Stimulated activated CD8-positive, alpha-beta memory T cell treated with anti-CD3 and anti-CD28 coated beads, Interleukin-2, amount 100 ng/mL, for 48 hours (primary cell): ENCODE data around the gene SMYD4.
A peak's percentile ranks its signal among the peaks of the same experiment; 100 is the strongest.
"Not testable (repeated sequence)": the region's sequence is repeated elsewhere in the genome, so short reads cannot be mapped to it uniquely, and the experiment has no call there.

ENCODE experiments used
- DNase-seq, 2 donors: peaks; one replicate each; pipeline ENCODE4 v3.0.0-alpha.2; 2020; ENCODE audit warnings: low read depth in 2 of 2

SMYD4 gene

DNA sequence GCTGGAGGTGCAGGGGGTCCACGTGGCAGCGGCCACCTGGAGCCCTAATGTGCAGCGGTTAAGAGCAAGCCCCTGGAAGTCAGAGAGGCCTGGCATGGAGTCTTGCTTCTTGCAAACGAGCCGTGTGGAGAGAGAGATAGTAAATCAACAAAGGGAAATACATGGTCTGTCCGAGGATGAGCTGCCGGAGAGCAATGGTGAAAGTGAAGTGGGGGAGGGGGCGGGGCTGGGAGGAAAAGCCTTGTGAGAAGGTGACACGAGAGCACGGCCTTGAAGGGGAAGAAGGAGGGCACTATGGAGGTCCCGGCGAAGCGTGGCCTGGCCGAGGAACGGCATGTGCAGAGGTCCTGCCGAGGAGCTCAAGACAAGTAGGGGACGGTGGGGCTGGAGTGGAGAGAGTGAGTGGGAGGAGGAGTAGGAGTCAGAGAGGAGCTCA lies 73.9 kb downstream of the SMYD4 start:
- DNase-seq = no peak

DNA sequence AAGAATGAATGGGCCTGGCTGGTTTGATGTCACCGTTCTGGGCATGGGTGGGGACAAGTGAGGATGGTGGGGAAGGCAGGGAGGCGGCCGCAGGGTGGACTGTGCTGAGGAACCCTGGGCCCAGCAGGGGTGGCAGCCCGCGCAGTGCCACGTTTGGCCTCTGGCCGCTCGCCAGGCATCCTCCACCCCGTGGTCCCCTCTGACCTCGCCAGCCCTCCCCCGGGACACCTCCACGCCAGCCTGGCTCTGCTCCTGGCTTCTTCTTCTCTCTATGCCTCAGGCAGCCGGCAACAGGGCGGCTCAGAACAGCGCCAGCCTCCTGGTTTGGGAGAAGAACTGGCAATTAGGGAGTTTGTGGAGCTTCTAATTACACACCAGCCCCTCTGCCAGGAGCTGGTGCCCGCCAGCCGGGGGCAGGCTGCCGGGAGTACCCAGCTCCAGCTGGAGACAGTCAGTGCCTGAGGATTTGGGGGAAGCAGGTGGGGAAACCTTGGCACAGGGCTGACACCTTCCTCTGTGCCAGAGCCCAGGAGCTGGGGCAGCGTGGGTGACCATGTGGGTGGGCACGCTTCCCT lies 74.4 kb downstream of the SMYD4 start:
- DNase-seq = no peak

DNA sequence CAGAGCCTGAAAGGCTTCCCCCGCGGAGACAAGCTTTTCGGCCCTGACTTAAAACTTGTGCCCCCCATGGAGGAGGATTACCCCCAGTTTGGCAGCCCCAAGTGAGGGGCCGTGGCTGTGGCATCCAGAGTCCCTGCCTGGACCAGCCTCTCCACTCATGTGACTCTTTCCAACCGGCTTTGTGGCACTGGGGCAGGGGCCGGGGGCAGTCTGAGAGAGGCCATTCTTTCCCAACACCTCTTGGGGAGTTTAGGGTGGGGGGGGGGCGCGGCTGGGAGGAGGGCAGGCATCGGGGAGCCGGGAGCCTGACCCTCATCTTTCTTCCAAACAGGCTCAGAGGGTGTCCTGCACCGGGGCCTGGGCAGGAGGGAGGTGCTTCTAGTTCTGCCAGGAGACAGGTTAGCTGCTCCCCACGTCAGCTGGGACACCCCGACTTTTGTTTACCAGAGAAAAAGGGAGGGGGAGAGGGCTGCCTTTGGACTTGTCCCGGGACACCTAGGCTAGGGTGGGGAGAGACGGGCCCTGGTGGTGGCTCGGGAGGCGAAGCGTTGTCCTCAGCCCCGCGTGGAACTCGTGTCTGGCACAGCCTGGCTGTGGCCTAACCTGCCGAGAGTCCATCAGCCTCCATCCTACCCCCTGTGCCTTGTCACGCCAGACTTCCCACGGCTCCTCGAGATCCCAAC lies 75.1 kb downstream of the SMYD4 start:
- no peak for DNase-seq

DNA sequence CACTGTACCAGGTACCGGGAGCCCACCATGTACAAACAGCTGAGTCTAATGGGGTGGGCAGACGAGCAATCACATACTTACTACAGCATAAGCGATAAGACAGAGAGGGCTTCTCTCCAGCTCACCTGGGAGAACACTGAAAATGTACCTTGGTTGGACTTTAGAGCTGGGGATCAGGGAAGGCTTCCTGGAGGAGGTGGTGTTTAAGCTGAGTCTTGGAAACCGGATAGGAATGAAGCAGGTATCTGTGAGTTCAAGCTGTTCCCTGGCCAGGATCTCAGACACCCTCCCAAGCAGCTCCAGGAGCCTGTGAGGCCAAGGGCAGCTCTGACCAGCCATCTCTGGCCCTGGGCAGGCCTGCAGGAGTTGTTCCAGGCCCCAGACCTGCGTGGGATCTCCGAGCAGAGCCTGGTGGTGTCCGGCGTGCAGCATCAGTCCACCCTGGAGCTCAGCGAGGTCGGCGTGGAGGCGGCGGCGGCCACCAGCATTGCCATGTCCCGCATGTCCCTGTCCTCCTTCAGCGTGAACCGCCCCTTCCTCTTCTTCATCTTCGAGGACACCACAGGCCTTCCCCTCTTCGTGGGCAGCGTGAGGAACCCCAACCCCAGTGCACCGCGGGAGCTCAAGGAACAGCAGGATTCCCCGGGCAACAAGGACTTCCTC lies 75.8 kb downstream of the SMYD4 start:
- DNase-seq = no peak

DNA sequence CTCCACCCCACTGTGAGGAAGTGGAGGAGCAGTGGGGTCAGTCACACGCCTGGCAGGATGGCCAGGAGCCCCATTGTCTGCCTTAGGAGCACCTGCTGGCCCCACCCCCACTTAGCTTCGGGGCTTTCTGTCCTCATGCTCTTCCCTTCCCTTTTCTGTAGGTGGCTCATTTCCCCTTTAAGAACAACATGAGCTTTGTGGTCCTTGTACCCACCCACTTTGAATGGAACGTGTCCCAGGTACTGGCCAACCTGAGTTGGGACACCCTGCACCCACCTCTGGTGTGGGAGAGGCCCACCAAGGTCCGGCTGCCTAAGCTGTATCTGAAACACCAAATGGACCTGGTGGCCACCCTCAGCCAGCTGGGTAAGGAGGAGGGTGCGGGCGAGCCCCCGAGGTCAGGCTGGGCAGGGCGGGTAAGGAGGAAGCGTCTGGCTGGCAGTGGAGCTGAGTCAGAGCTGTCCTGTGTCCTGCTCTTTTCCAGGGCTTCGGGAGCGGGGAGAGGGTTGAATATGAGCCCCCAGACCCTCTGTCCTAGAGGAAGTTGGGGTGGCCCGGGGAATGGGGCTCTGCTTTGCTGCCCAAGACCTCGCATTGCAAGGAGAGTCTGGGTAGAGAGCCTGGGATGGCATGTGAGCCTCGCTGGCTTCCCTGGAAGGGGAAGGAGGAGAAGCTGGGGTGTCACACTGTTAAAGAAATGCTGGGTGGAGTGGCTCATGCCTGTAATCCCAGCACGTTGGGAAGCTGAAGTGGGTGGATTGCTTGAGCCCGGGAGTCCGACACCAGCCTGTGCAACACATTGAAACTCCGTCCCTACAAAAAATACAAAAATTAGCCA lies 77.1 kb downstream of the SMYD4 start:
- DNase-seq = no peak

DNA sequence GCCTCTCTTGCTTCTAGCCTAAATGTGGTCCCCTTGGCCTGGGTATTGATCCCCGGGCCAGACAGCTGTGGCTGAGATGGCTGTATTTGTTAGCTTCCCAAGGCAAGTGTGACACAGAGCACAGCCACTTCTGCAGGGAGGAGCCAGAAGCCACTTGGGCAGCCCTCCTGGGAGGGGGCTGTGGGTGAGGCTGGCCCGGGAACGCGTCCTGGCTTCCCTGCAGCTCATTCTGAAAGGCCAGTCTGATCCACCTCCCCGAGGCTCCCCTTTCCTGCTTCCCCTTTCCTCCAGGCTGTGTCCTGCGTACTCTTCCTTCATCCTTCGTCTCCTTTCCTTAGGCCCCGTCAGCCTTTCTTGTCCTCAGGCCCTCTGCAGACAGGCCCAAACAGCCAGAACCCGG lies 79.1 kb downstream of the SMYD4 start:
- no peak for DNase-seq

DNA sequence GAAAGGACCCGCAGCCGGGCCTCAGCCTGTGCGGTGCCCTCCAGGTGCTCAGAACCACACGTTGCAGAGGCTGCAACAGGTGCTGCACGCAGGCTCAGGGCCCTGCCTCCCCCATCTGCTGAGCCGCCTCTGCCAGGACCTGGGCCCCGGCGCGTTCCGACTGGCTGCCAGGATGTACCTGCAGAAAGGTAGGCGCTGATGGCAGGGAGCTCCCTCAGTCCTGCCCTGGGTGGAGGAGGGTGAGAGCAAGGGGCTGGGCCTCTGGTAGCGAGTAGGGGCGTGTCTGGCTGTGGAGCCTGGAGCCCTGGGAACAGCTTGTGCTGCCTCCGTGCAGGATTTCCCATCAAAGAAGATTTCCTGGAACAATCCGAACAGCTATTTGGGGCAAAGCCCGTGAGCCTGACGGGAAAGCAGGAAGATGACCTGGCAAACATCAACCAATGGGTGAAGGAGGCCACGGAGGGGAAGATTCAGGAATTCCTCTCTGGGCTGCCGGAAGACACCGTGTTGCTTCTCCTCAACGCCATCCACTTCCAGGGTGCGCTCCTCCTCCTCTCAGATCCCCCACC lies 82.6 kb downstream of the SMYD4 start:
- DNase-seq = no peak

DNA sequence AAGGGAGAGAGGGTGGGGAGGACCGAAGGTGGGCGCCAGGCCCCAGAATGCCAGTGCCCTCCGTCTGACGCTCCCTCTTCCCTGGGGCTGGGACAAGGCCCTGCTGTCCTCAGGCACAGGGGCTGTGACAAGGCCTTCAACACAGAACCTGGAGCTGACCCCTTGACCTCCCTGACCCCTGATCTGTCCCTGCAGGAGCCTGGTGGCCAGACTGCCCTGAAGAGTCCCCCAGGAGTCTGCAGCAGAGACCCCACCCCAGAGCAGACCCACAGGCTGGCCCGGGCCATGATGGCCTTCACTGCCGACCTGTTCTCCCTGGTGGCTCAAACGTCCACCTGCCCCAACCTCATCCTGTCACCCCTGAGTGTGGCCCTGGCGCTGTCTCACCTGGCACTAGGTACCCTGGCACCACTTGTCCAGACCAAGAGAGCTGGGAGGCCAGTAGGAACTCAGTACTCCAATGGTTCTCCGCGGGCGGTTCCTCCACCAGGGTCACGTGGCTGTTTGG lies 84.1 kb downstream of the SMYD4 start:
- no peak for DNase-seq

DNA sequence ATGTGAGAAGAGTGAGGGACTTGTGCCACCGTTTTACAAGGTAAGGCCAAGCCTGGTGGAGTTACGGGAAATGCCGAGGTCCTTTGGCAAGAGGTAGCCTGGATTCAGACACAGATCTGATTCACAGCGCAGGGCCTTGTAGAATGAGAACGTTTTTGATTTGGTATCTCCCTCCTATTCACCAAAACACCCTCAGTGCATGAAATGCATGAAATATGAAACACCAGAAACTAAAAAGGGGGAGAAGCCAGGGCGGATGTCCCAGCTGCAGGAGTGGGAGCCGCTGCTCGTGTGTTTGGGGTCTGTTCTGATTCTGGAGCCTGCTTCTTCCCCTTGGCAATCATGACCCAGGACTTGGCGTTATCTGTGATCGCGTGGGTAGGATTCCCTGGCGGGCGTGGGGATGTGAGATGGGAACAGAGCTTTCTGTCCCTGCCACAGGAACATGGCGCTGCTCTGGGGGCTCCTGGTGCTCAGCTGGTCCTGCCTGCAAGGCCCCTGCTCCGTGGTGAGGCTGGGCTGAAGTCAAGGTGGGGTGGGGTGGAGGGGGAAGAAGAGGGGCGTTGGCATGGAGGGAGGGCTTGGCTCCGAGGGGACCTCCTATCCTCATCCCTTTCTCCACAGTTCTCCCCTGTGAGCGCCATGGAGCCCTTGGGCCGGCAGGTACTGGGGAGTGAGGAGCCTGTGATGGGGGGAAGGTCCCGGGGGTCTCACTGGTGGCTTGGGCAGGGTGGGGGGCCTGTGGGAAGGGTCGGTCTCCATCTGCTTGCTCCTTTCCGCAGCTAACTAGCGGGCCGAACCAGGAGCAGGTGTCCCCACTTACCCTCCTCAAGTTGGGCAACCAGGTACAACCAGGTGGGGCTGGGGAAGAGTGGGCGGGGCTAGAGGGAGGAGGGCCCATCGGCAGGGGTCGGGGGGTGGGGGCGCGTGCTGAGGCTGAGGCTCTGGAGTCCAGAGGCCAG lies 84.9 kb downstream of the SMYD4 start:
- no peak for DNase-seq

DNA sequence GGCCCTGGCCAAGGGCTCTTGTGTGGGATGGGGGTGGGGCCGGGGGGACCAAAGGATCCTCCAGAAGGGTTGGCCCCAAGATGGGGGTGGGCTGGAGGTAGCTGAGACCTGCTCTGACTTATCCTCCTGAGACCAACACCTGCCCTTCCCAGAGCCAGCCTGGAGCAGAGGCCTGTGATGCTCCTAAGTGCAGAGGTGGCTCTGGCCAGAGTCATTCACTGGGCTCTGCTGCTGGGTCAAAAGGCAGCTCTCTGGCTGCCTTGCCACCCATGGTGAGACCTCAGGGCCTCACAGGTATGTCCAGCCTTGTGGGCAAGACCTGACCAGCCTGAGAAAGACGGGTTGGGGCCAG lies 86.6 kb downstream of the SMYD4 start:
- no peak for DNase-seq

DNA sequence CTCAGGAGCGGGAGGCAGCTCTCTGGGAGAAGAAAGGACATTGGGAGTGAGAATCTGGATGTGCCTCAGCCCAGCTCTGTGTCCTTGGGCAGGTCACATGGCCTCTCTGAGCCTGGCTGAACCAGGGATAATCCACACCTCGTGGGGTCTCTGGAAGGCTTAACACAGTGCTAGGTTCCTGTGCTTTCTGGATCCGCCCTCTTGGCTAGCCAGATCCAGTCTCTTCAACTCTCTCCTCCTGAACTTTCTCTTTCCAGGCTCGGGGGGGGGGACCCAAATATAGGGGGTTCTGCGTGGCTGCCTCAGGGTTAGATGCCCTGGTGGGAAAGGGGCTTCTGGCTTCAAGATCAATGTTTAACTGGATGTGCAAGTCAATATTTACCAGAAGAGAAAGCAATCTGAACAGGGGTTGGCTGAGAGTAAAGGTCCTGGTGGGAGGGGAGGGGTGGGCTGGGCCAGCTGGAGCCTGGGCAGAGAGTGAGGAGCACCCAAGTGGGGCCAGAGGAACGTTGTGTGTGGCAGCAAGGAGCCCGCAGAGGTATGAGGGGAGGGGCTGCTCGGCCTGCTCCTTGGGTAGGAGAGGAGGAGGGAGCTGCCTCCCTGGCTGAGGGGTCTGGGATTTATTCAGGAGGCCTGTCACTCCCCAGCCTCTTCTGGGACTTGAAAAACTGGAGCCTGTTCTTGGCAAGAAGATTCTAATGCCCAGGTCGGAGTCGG lies 87.2 kb downstream of the SMYD4 start, which contains the start of gene SERPINF2:
Gene SERPINF2 (plus strand): TSS at position 501 of the 717 bp plus-strand sequence. CDS start 2,125 bp downstream, outside the sequence.
- DNase-seq = no peak

DNA sequence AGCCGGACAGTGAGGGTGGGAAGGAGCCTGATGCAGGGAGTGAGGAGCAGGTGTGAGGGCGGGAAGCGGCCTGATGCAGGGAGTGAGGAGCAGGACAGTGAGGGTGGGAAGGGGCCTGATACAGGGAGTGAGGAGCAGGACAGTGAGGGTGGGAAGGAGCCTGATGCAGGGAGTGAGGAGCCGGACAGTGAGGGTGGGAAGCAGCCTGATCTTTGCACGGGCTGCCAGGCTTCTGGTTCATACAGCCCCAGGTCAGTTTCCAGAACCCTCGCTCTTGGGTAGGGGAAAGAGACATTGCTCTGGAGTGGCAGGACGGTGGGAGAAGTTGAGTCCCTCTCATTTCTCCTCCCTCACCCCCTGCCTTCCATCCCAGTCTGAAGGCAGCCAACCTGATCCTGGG lies 87.8 kb downstream of the SMYD4 start:
- DNase-seq = not testable (repeated sequence)

DNA sequence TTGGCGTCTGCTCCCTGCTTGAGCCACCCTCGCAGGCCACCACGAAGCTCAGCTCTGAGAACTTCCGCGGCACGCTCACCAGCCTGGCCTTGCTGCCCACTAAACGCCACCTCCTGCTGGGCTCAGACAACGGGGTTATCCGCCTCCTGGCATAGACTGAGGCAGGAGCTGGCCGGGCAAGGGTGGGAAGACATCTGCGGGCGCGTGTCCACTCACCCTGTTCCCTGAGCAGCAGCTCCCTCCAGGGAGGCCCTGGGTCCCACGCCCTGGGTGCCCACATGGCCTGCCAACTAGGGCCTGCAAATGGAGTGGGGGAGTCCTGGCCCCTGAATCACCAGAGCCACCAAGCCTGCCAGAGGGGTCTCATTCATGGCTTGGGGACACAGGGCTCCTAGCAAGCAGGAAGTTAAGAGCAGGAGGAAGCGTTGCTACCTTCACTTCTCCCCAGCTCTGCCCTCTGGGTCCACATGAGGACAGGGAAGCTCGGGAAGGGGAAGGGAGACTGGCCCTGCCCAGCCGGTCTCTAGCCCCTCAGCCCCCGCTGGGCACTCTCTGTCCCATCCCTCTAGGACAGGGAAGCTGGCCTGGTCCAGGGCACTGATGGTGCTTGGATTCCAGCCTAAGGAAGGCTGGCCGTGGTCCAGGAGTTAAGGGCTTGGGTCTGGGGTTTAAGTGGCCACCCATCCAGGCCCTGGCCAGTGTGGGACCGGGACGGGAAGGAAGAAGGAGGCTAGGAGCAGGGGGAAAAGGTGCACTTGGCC lies 92.0 kb downstream of the SMYD4 start:
- DNase-seq = no peak

DNA sequence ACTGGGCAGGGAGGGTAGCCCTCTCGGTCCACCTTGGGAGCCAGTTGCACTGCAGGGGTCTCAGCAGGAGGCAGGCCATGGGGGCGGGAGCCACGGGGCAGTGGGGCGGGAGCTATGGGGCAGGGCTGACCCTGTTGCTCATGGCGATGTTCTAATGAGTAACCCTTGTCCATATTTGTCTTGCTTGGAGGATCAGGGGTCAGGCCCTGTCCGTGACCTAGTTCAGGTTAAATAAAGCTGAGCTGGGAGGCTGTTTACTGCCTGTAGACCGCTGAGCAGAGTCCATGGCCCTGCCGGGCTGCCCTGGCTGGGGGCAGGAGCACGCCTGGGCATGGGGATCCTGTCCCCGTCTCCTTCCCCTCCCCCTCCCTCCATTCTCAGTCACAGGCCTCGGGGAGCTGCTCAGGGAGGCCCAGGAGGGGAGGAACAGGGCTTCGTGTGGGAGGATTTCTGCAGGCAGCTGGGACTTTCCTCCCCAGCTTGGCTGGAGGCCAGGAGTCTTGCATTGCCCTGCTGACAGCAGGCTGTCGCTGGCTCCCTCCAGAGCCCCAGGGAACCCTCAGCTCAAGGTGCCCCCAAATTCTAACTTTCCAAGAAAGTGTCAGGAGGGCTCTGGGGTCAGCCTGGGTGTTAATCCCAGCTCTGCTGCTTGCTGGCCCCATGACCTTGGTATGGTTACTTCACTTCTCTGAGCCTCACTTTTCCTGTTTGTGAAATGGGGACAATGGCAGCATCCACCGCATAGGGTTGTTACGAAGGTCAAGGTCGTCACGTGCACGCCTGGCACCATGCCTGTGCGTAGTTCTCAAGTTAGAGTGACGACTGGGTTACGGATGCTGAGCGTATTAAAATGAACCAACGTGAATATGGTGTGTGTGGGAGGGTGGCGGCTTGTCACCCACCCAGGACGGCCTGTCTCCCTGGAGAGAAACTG lies 93.1 kb downstream of the SMYD4 start:
- peak; percentile 30 to 52 for DNase-seq

DNA sequence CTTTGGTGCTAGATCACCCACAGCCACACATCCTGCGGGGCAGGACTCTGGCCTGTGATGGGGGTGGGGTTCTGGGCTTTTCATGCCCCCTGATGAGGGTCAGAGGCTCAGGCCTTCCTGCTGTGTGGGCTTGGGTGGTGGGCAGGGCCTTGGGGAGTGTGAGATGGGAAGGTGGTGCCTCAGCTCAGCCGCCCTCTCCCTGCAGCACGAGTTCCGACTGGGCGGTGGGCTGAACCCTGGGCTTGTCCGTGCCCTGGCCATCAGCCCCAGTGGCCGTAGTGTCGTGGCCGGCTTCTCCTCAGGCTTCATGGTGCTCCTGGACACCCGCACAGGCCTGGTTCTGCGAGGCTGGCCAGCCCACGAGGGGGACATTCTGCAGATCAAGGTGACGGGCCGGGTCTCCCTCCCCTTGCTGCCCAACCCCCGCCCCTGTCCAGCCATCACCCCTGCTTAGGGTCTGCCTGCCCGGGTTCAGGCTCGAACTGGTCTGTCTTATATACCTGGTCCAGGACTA lies 93.8 kb downstream of the SMYD4 start:
- DNase-seq = no peak

DNA sequence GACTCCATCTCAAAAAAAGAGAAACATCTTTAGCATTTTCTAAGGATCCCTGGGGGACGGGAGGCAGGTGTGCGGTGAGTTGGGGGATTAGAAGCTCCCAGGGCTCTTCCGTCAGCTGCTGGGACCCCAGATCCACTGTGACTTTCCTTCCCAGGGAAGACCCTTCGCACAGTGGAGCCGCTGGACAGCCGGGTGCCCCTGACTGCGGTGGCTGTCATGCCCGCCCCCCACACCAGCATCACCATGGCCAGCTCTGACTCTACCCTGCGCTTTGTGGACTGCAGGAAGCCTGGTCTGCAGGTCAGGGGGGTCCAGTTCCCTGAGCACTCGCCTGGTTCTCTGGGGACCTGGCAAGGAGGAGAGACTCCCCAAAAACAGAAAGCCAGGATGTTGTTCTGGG lies 94.3 kb downstream of the SMYD4 start:
- DNase-seq = no peak

DNA sequence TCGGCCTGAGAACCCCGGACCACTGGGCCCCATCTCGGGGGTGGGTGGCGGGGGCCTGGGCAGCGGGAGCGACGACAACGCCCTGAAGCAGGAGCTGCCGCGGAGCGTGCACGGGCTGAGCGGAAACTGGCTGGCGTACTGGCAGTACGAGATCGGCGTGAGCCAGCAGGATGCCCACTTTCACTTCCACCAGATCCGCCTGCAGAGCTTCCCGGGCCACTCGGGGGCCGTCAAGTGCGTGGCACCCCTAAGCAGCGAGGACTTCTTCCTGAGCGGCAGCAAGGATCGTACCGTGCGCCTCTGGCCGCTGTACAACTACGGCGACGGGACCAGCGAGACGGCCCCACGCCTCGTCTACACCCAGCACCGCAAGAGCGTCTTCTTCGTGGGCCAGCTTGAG lies 95.9 kb downstream of the SMYD4 start:
- no peak for DNase-seq

DNA sequence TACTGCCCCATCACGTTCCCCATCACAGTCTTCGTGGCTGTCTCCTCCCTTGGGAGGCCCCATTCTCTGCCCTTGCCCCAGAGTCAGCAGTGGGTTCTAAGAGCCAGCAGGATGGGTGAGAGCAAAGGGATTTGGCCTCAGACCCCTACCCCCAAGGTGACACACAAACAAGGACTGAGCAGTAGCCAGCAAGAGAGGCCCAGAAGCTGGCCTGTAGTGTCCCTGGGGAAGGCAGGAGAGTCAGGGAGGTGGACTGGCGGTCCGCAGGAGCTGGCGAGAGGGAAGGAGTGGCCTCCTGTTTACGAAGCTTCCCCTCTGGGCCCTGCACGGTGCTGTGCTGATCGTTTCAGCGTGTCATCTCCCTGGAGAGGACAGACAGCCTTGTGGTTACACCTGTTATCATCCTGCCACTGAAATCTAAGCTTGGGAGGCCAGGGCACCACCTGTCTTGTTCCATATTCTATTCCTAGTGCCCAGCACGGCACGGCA lies 96.8 kb downstream of the SMYD4 start:
- DNase-seq = no peak
